Measurements from ENCODE around the gene ROR2.

Gene ROR2

DNA sequence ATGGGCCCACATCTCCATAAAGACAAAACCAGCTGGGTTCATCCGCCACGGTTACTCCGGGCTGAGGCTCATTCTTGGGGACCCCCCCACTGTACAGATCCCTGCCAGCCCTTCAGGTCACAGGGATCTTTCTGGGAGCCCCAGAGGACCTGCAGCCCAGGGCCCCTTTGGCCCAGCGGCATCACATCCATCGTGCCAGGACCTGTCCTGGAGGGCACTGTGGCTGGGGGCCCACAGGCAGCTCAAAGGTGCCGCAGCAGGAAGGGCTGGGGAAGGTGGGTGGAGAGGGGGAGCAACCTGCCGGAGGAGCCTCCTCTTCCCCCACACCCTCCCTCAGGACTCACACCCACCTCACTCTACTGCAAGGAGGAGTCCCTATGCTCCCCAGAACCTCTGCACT is 252.8 kb downstream of the ROR2 start:
- TF ChIP-seq CSDC2 (CRISPR knock-in tag; IDR thresholded peaks at IDR 0.05) (no peak), ZFP3 (CRISPR knock-in tag; IDR thresholded peaks at IDR 0.05) (no peak), ZC3H10 (CRISPR knock-in tag; IDR thresholded peaks at IDR 0.05) (no peak), GLIS3 (CRISPR knock-in tag; IDR thresholded peaks at IDR 0.05) (no peak), ZNF8 (CRISPR knock-in tag; IDR thresholded peaks at IDR 0.05) (no peak), ZNF565 (CRISPR knock-in tag; conservative IDR thresholded peaks at IDR 0.05; ENCODE audit: low read depth) (no peak), BACH2 (CRISPR knock-in tag; IDR thresholded peaks at IDR 0.05; ENCODE audit: borderline replicate concordance) (no peak), ARNTL (CRISPR knock-in tag; IDR thresholded peaks at IDR 0.05; ENCODE audit: borderline replicate concordance, low read depth) (no peak), RARB (CRISPR knock-in tag; IDR thresholded peaks at IDR 0.05) (no peak), ZFP30 (CRISPR knock-in tag; IDR thresholded peaks at IDR 0.05) (no peak), ESRRG (CRISPR knock-in tag; IDR thresholded peaks at IDR 0.05) (no peak), ISL1 (CRISPR knock-in tag; IDR thresholded peaks at IDR 0.05) (no peak), TOX (CRISPR knock-in tag; IDR thresholded peaks at IDR 0.05; ENCODE audit: borderline replicate concordance) (no peak), PPARA (CRISPR knock-in tag; IDR thresholded peaks at IDR 0.05; ENCODE audit: borderline replicate concordance) (no peak)
- TF ChIP-seq, protein P1, sequence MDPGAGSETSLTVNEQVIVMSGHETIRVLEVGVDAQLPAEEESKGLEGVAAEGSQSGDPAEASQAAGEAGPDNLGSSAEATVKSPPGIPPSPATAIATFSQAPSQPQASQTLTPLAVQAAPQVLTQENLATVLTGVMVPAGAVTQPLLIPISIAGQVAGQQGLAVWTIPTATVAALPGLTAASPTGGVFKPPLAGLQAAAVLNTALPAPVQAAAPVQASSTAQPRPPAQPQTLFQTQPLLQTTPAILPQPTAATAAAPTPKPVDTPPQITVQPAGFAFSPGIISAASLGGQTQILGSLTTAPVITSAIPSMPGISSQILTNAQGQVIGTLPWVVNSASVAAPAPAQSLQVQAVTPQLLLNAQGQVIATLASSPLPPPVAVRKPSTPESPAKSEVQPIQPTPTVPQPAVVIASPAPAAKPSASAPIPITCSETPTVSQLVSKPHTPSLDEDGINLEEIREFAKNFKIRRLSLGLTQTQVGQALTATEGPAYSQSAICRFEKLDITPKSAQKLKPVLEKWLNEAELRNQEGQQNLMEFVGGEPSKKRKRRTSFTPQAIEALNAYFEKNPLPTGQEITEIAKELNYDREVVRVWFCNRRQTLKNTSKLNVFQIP (CRISPR knock-in tag; IDR thresholded peaks at IDR 0.05; ENCODE audit: borderline replicate concordance, low read depth), result no peak
- TF ChIP-seq, protein P2, sequence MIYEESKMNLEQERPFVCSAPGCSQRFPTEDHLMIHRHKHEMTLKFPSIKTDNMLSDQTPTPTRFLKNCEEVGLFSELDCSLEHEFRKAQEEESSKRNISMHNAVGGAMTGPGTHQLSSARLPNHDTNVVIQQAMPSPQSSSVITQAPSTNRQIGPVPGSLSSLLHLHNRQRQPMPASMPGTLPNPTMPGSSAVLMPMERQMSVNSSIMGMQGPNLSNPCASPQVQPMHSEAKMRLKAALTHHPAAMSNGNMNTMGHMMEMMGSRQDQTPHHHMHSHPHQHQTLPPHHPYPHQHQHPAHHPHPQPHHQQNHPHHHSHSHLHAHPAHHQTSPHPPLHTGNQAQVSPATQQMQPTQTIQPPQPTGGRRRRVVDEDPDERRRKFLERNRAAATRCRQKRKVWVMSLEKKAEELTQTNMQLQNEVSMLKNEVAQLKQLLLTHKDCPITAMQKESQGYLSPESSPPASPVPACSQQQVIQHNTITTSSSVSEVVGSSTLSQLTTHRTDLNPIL (CRISPR knock-in tag; IDR thresholded peaks at IDR 0.05; ENCODE audit: low read depth), result no peak
- TF ChIP-seq, protein P3, sequence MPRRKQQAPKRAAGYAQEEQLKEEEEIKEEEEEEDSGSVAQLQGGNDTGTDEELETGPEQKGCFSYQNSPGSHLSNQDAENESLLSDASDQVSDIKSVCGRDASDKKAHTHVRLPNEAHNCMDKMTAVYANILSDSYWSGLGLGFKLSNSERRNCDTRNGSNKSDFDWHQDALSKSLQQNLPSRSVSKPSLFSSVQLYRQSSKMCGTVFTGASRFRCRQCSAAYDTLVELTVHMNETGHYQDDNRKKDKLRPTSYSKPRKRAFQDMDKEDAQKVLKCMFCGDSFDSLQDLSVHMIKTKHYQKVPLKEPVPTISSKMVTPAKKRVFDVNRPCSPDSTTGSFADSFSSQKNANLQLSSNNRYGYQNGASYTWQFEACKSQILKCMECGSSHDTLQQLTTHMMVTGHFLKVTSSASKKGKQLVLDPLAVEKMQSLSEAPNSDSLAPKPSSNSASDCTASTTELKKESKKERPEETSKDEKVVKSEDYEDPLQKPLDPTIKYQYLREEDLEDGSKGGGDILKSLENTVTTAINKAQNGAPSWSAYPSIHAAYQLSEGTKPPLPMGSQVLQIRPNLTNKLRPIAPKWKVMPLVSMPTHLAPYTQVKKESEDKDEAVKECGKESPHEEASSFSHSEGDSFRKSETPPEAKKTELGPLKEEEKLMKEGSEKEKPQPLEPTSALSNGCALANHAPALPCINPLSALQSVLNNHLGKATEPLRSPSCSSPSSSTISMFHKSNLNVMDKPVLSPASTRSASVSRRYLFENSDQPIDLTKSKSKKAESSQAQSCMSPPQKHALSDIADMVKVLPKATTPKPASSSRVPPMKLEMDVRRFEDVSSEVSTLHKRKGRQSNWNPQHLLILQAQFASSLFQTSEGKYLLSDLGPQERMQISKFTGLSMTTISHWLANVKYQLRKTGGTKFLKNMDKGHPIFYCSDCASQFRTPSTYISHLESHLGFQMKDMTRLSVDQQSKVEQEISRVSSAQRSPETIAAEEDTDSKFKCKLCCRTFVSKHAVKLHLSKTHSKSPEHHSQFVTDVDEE (CRISPR knock-in tag; IDR thresholded peaks at IDR 0.05), result no peak
- TF ChIP-seq, protein P4, sequence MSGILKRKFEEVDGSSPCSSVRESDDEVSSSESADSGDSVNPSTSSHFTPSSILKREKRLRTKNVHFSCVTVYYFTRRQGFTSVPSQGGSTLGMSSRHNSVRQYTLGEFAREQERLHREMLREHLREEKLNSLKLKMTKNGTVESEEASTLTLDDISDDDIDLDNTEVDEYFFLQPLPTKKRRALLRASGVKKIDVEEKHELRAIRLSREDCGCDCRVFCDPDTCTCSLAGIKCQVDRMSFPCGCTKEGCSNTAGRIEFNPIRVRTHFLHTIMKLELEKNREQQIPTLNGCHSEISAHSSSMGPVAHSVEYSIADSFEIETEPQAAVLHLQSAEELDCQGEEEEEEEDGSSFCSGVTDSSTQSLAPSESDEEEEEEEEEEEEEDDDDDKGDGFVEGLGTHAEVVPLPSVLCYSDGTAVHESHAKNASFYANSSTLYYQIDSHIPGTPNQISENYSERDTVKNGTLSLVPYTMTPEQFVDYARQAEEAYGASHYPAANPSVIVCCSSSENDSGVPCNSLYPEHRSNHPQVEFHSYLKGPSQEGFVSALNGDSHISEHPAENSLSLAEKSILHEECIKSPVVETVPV (CRISPR knock-in tag; IDR thresholded peaks at IDR 0.05), result no peak
- ATAC-seq, result no peak

DNA sequence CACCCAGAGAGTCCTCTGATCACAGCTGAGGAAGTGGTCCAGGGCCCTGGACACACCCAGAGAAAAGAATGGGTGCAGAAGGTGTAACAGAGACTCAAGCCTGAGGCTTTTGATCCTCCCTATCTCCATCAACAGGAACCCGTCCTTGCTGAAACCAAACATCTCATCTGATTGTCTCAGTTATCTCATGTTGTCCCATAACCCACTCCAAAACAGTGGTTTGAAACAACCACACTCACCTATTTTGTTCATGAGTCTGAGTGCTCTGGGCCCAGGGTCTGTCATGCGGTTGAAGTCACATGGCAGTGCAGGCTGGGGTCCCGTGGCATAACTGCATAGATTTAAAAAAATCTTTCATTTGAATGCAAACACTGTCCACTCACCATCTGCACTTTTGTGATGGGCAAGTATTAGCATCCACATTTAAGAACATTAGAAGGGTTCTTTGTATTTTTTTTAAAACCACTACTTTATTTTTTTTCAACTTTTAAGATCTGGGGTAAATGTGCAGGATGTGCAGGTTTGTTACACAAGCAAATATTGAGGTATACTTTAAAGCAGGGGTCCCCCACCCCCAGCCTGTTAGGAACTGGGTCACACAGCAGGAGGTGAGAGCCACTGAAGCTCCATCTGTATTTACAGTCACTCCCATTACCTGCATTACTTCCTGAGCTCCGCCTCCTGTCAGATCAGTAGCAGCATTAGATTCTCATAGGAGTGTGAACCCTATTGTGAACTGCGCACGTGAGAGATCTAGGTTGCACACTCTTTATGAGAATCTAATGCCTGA is 255.8 kb downstream of the ROR2 start:
- TF ChIP-seq RARB (CRISPR knock-in tag; IDR thresholded peaks at IDR 0.05), result no peak
- TF ChIP-seq PPARA (CRISPR knock-in tag; IDR thresholded peaks at IDR 0.05; ENCODE audit: borderline replicate concordance), result no peak
- TF ChIP-seq BACH2 (CRISPR knock-in tag; IDR thresholded peaks at IDR 0.05; ENCODE audit: borderline replicate concordance), result no peak
- no peak for TF ChIP-seq ZFP3 (CRISPR knock-in tag; IDR thresholded peaks at IDR 0.05)
- TF ChIP-seq ZC3H10 (CRISPR knock-in tag; IDR thresholded peaks at IDR 0.05), result no peak
- TF ChIP-seq, protein P2 (CRISPR knock-in tag; IDR thresholded peaks at IDR 0.05; ENCODE audit: low read depth), result no peak
- TF ChIP-seq ESRRG (CRISPR knock-in tag; IDR thresholded peaks at IDR 0.05), result no peak
- TF ChIP-seq, protein P3 (CRISPR knock-in tag; IDR thresholded peaks at IDR 0.05), result no peak
- TF ChIP-seq ZNF70 (CRISPR knock-in tag; IDR thresholded peaks at IDR 0.05), result no peak
- no peak for TF ChIP-seq CSDC2 (CRISPR knock-in tag; IDR thresholded peaks at IDR 0.05)
- no peak for ATAC-seq

Data from SK-N-SH treated with all-trans-retinoic acid at 6 μM for 48 hours (cell line).